CD1c-positive myeloid dendritic cell (primary cell): Measurements from ENCODE around the gene ERV3-1.
"Not testable (repeated sequence)": the region's sequence is repeated elsewhere in the genome, so short reads cannot be mapped to it uniquely, and the experiment has no call there.

Source experiments
- DNase-seq: peaks from one replicate; pipeline ENCODE4 v3.0.0-alpha.2; 2016; ENCODE audit errors: extremely low spot score

ERV3-1 gene

DNA sequence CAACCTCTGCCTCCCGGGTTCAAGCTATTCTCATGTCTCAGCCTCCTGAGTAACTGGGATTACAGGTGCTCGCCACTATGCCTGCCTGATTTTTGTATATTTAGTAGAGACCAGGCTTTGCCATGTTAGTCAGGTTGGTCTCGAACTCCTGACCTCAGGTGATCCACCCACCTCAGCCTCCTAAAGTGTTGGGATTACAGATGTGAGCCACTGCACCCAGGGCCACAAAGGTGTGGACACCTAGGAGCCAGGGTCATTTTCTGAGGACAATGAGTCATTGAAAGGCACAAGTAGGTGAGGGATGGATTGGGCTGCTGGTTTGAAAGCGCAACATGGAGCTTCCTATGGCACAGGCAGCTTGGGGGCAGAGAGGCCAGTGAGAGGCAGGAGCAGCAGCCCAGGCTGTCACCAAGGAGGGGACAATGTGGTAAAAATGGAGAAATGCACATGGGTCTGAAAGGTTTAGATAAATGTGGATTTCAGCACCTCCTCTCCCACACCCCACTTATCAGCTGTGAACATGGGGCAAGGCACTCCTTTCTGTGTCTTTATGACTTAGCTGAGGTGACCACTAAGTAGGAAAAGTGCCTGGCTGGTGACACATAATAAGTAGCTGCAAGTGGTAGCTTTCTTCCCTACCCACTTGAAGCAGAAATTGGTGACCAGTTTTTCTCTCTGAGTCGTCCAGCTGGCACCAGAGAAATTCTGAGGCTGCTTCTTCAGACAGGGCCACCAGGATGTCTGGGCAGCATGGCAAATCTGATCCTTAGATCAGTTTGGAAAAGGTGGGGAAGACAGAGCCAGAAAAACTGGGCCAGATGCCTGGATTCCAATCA is 61.6 kb downstream of the ERV3-1 start:
- not testable (repeated sequence) for DNase-seq
